GM19397 (cell line): ENCODE results near the gene LAGE3.
A peak's percentile ranks its signal among the peaks of the same experiment; 100 is the strongest.
"Not testable (repeated sequence)": the region's sequence is repeated elsewhere in the genome, so short reads cannot be mapped to it uniquely, and the experiment has no call there.

ENCODE experiments used
- ATAC-seq: cut with Tn5 transposase; IDR thresholded peaks from one replicate; pipeline ENCODE4 v1.9.1; 2021; ENCODE audit warnings: mild to moderate bottlenecking, moderate library complexity; ENCODE audit not compliant: unreplicated experiment

Gene LAGE3

GRCh38 chrX:154502098-154502497, 23.0 kb upstream of the LAGE3 start:
- no peak for ATAC-seq

- ATAC-seq = not testable (repeated sequence)
Observed at GRCh38 chrX:154501423-154501822, 22.3 kb upstream of the LAGE3 start.

DNA sequence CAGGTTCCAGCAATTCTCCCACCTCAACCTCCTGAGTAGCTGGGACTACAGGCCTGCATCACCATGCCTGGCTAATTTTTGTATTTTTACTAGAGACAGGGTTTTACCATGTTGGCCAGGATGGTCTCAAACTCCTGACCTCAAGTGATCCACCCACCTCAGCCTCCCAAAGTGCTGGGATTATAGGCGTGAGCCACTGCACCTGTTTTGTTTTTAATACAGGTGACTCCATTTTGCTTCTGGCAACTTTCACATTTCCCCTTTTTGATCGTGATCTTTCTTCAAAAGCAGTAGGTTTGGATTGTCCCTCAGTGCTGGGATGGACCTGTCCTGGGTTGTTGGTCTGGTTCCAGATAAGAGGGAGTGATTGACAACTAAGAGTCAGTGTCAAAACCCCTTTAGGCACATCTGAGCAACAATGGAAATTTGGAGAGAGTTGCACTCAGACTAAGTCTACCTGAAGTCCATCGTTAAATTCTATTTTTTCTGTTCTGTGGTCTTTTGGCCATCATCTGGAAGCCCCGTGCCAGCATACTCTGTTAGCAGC, 17.6 kb upstream of the LAGE3 start:
- ATAC-seq = not testable (repeated sequence)

GRCh38 chrX:154495472-154495922, 16.4 kb upstream of the LAGE3 start:
- no peak for ATAC-seq

DNA sequence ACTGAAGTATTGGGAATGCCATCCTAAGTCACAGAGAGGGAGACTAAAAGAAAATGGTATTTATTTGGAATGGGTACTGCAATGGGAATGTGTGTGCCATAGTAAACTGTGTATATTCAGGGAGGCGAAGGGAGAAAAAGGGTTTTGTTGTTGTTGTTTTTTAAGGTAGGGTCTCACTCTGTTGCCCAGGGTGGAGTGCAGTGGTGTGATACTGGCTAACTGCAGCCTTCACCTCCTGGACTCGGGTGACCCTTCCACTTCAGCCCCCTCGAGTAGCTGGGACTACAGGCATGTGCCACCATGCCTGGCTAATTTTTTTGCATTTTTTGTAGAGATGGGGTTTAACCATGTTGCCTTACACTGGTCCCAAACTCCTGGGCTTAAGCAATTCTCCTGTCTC, 15.6 kb upstream of the LAGE3 start:
- no peak for ATAC-seq

- ATAC-seq = peak; percentile 73
Observed at GRCh38 chrX:154490414-154491083, 11.5 kb upstream of the LAGE3 start, which contains the start of gene SLC10A3. Gene SLC10A3 (minus strand): TSS chrX:154490629. CDS start chrX:154488940, 1,689 bp downstream.

DNA sequence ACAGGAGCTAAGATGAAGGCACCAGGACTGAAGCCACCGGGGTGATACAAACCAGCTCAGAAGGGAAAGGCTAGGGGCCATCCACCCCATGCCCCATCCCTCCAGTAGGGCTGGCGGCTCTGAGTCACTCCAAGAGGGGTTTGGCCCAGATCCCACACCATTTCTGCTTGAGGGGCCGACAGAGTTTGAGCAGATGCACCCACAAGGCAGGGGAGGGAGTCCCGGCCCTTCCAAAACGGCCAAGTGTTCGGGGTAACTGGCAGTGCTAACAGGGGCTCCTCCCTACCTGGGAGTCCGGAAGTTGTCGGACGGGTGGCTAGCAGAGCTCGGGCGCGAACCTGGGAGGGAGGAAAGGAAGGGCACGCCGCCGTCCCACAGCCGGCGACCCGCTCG, 10.9 kb upstream of the LAGE3 start:
- ATAC-seq = peak; percentile 24

DNA sequence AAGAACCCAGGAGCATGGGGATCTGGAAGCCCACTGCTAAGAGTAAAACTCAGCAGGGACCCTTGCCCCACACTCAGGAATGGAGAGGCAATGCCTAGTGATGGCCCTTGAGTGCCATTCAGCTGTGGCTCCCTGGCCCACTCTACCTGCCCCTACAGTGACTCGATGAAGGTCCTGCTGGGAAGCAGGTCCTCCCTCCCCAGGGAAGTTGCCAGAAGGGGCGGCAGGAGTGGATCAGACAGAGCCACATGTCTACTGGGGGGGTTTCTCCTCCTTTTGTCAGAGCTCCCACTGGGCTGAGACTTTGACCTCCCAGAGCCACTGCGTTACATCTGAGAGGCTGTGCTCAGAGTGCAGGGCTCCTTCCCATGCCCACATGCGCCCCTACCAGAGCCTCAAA, 10.1 kb upstream of the LAGE3 start:
- no peak for ATAC-seq

DNA sequence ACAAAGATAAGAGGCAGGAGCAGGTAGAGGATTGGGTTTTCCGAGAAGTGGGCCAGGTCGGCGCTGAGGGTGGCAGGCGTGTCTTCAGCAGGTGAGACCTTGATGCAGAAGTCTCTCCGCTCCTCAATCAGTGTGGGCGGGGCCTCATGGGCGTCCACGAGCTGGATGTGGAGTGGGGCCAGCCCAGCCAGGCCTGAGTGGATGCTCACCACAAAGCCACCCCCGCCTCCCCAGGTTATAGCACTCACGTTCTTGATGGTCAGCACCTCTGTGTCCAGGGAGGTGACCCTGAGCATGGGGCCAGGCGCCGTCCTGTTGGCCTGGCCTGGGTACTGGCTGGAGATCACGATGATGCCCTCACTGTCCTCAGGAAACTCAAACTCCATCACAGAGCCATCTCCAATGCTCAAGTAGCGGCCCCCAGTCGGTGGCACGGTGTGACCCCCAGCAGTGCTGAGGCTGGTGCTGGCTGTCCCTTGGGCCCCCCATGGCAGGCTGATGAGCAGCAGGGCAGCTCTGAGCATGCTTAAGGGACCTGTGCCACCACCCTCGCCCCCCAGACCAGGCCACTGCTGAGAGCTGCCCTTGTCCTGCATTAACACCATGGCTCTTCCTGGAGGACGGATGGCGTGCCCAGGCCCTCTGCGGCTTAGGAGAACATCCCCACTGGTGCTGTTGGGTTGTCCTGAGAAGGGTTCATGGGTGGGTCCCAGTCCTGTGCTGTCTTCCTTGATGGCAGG, 9.4 kb upstream of the LAGE3 start:
- ATAC-seq = no peak

DNA sequence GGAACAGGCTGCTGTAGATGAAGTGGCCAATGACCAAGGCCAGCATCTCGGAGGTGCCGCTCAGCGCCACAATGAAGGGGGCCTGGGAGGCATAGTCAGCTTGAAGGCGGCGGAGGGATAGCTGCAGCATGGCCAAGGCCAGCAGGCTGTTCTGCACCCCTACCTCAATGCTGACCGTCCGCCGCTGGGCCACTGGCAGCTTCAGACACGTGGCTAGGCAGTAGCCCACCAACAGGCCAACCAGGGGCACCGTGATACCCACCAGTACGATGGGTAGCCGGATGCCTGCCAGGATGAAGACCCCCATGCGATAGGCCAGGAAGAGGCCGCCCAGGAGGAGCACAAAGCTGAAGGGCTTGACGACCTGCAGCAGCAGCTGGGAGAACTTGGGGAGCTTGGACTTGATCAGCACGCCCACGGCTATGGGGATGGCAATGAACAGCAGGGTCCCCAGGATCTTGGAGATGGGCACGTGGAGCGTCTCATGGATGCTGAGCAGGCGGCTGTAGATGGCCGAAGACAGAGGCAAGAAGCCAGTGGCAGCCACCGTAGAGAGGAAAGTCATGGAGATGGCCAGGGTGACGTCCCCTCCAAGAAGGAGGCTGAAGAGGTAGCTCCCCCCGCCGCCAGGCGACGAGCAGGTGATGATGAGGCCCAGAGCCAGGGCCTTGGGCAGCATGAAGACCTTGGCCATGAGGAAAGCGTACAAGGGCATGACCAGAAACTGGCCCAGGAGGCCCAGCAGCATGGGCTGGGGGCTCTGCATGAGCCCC, 8.6 kb upstream of the LAGE3 start:
- ATAC-seq = no peak

DNA sequence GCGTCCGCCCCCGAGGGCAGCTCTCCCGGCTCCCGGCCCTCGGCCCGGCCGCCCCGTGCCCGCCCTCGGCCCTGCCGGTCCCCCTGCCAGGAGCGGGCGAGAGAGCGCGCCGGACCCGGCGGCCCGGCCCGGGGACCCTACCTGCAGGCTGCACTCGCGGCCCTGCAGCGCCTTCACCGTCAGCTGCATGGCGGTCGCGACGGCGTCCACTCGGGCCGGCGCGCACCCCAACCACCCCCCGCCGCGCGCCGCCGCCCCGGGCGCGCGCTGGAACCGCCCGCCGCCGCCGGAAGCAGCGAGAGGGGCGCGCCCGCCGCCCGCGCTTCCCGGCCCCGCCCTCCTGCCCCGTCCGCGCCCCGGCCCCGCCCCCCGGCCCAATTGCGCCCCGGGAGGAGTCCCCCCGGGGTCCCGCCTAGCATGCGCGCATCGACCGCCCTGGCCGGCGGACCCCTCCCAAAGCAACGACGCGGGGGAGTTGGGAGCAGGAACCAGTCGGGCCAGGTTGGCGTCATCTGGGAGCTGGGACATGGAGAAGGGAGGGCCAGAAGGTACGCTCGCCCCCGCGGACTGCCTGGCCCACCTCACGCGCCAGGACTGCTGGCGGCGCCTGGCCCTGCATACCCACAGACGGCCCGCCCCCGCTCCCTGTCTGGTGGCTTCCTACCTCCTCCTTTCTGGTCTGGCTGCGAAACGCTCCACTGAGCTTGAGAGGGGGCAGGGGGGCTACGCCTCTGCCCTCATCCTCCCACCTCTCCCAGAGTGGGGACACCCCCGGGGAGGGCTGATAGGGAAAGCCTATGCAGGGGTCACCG, 7.5 kb upstream of the LAGE3 start, which contains the start of gene UBL4A:
Gene UBL4A (minus strand): TSS at position 220 of the 812 bp plus-strand sequence. CDS start 31 bp downstream, at position 189.
- no peak for ATAC-seq

DNA sequence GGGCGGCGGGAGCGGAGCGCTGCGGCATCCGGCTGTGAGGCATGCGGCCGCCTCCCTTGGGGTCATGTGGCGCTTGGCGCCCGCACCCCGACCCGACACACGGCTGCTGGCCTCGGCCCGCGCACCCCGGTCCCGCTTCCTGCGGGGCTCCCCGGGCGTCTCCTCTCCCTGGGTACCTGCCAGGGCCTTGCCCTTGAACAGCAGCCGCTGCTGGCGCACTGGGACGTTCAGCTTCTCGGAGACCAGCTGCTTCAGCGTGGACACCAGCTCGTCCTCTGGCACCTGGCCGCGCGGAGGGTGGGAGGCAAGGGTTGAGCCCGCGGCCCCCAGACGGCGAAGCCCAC, 6.9 kb upstream of the LAGE3 start:
- no peak for ATAC-seq

GRCh38 chrX:154485150-154486051, 6.3 kb upstream of the LAGE3 start:
- no peak for ATAC-seq

DNA sequence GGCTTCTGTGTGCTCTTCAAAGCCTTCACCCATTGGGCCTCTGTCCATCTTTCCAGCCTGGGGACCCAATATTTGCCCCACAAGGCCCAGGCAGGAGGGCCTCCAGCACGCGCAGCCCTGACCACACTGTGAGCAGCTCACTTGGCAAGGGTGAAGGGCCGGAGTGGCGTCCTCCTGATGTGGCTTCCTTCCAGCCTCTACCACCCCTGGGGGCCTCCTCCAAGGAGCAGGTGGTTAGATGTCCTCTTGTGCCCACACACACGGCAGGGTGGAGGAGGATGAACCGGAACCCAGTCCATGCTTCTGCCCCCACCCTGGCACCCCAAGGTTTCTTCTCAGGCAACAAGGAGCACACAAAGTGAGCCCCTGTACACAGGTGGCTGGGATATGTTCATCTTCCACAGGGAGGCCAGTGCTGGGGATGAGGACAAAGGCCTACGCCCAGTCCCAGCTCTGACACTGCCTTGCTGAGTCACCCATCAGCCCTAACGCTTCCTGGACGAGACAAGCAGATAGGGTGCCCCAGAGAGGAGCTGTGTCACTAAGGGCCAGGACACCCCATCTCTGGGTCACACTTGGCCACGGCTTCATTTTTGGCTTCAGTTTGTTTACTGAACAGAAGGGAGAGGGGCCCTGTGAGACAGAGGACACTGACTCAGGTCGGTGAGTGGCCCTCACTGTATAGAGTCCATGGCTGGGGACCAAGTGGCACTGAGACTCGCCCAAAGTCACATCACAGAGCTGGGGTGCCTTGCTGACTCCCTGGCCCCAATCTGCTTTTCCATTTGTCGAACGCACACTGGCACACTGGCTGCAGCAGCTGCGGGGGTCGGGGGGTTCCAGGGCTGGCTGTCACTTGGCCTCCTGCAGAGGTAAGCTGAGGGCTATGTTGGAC, 5.4 kb upstream of the LAGE3 start:
- no peak for ATAC-seq

- no peak for ATAC-seq
Observed at GRCh38 chrX:154483325-154483724, 4.2 kb upstream of the LAGE3 start.

DNA sequence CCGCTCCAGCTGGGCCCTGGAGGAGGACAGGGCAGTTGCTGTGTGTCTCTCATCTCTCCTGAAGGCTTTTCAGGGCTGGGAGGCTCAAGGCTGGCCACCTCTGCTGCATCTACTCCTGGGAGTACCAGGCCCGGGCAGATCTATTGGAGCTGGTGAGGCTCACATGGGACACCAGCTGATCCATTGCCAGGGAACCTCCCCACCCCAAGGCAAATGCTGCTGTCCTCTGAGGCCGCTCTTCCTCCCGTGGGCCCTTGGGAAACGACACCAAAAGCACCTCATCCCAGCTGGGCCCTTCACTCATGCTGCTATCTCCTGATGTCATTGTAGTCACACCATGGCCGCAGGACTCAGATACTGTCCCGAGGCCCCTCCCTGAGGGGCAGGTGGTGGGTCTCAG, 3.7 kb upstream of the LAGE3 start:
- no peak for ATAC-seq

GRCh38 chrX:154481911-154482601, 3.0 kb upstream of the LAGE3 start:
- no peak for ATAC-seq

DNA sequence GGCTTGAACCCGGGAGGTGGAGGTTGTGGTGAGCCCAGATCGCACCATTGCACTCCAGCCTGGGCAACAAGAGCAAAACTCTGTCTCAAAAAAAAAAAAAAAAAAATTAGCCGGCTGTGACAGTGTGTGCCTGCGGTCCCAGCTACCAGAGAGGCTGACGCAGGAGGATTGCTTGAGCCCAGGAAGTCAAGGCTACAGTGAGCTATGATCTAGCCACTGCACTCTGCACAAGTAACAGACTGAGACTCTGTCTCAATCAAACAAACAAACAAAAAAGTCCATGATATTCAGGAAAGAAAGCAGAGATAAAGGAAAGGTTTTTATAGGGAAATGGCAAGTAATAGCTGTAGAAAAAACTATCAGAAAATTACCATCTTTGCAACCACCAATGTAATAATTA, 2.1 kb upstream of the LAGE3 start:
- no peak for ATAC-seq
